Breast epithelium (tissue), 4 donors: ENCODE data around the gene TRIM9. TPM values are rescaled to one million over a fixed set of nuclear protein-coding genes. Genes with fewer than 3 reads are reported as not detected.

Experiments used
- DNase-seq, 2 donors: peaks; one replicate each; pipeline ENCODE4 v3.0.0-alpha.2; 2019; ENCODE audit warnings: low spot score in 2 of 2
- H3K27ac ChIP-seq, 2 donors: fragments of 200-600 bp; sonication (generic) in 1 of 2; one replicate each; pipeline ENCODE4 v1.5.1; 2016 to 2019; ENCODE audit warnings: mild to moderate bottlenecking in 1 of 2
- H3K27me3 ChIP-seq, 2 donors: fragments of 200-600 bp; sonication (generic) in 1 of 2; one replicate each; pipeline versions ENCODE4 v1.5.1 to v1.6.0; 2017 to 2019; ENCODE audit warnings: control low read depth in 1 of 2, mild to moderate bottlenecking in 1 of 2
- H3K36me3 ChIP-seq: fragments of 200-600 bp; one replicate; pipeline ENCODE4 v1.5.1; 2019
- H3K4me1 ChIP-seq, 2 donors: fragments of 200-600 bp; sonication (generic); one replicate each; pipeline ENCODE4 v1.5.1; 2016 to 2019; ENCODE audit warnings: control low read depth in 1 of 2
- H3K4me3 ChIP-seq, 3 donors: fragments of 200-600 bp; sonication (generic); 1 replicate in 2 of 3; 2 replicates in 1 of 3; pipeline ENCODE4 v1.5.1; 2016 to 2019; ENCODE audit warnings: mild to moderate bottlenecking in 3 of 3, moderate library complexity in 2 of 3
- H3K9me3 ChIP-seq, 2 donors: fragments of 200-600 bp; sonication (generic) in 1 of 2; one replicate each; pipeline ENCODE4 v1.5.1; 2016 to 2019; ENCODE audit warnings: control low read depth in 1 of 2
- CTCF ChIP-seq, 3 donors: fragments of 450-650 bp; IDR thresholded peaks; one replicate each; pipeline ENCODE4 v1.5.1; 2016 to 2017; ENCODE audit warnings: antibody characterized with exemption in 3 of 3, mild to moderate bottlenecking in 3 of 3, moderate library complexity in 3 of 3
- POLR2A ChIP-seq: fragments of 450-650 bp; IDR thresholded peaks from one replicate; pipeline ENCODE4 v1.6.1; 2016; ENCODE audit warnings: antibody characterized with exemption, mild to moderate bottlenecking, moderate library complexity
- POLR2AphosphoS5 ChIP-seq, 3 donors: sonication (generic); formaldehyde crosslinking; IDR thresholded peaks; one replicate each; pipeline ENCODE4 v1.6.1; 2017; ENCODE audit warnings: antibody characterized with exemption in 3 of 3
- intact Hi-C: fragments of 100-400 bp; cut with DNase I; formaldehyde crosslinking; loops from one replicate; pipeline ENCODE4 v1.15.1; 2023; ENCODE audit warnings: low total_unique reads
- total RNA-seq, 3 donors: library from RNA; depleted of rRNA; stranded (reverse); fragments of >200 nt; gene quantifications; one replicate each; pipeline ENCODE4 v1.1.0, GENCODE V29; 2016

The TRIM9 gene
- total RNA-seq, 3 donors from 2014 or later: 2.9 to 5.2 (median 4.6) TPM

- no peak overlapping the region for H3K4me3 ChIP-seq
- no peak for DNase-seq
- H3K27me3 ChIP-seq: no peaks in the 10 kb centered on the region
- no peak overlapping the region for H3K27ac ChIP-seq
- no peaks in the 10 kb centered on the region for H3K9me3 ChIP-seq
- TF ChIP-seq POLR2A (no peak), POLR2AphosphoS5 (IDR thresholded peaks at IDR 0.05) (no peak), CTCF (IDR thresholded peaks at IDR 0.05) (no peak)
- intact Hi-C loops: no loop called here
- no peaks in the 10 kb centered on the region for H3K36me3 ChIP-seq
- H3K4me1 ChIP-seq: no peaks in the 10 kb centered on the region
Measured at GRCh38 chr14:51022769-51023168, 72.1 kb downstream of the TRIM9 start.

GRCh38 chr14:51020024-51020710, 74.7 kb downstream of the TRIM9 start:
- no peaks in the 10 kb centered on the region for H3K9me3 ChIP-seq
- H3K4me1 ChIP-seq: no peaks in the 10 kb centered on the region
- no peak overlapping the region for H3K27ac ChIP-seq
- no peaks in the 10 kb centered on the region for H3K27me3 ChIP-seq
- H3K36me3 ChIP-seq: no peaks in the 10 kb centered on the region
- H3K4me3 ChIP-seq: no peak overlapping the region
- no peak for DNase-seq
- intact Hi-C loops: no loop called here
- TF ChIP-seq CTCF (IDR thresholded peaks at IDR 0.05): no peak
- no peak for TF ChIP-seq POLR2AphosphoS5 (IDR thresholded peaks at IDR 0.05)
- no peak for TF ChIP-seq POLR2A

GRCh38 chr14:51019089-51019488, 75.8 kb downstream of the TRIM9 start:
- Histone ChIP-seq H3K4me1 (no peaks in the 10 kb centered on the region), H3K36me3 (no peaks in the 10 kb centered on the region), H3K9me3 (no peaks in the 10 kb centered on the region), H3K27me3 (no peaks in the 10 kb centered on the region), H3K27ac (no peak overlapping the region), H3K4me3 (no peak overlapping the region)
- TF ChIP-seq CTCF (IDR thresholded peaks at IDR 0.05): no peak
- TF ChIP-seq POLR2A: no peak
- TF ChIP-seq POLR2AphosphoS5 (IDR thresholded peaks at IDR 0.05): no peak
- intact Hi-C loops: no loop called here
- DNase-seq: no peak

- H3K36me3 ChIP-seq: no peaks in the 10 kb centered on the region
- DNase-seq: no peak
- H3K27me3 ChIP-seq: no peaks in the 10 kb centered on the region
- no peaks in the 10 kb centered on the region for H3K4me1 ChIP-seq
- intact Hi-C loops: no loop called here
- H3K9me3 ChIP-seq: no peaks in the 10 kb centered on the region
- no peak overlapping the region for H3K27ac ChIP-seq
- TF ChIP-seq CTCF (IDR thresholded peaks at IDR 0.05) (no peak), POLR2A (no peak), POLR2AphosphoS5 (IDR thresholded peaks at IDR 0.05) (no peak)
- no peak overlapping the region for H3K4me3 ChIP-seq
Measured at GRCh38 chr14:51018521-51018920, 76.4 kb downstream of the TRIM9 start.

GRCh38 chr14:51014625-51015024, 80.3 kb downstream of the TRIM9 start:
- no peak for DNase-seq
- intact Hi-C loops: no loop called here
- Histone ChIP-seq H3K36me3 (no peaks in the 10 kb centered on the region), H3K9me3 (no peaks in the 10 kb centered on the region), H3K27me3 (no peaks in the 10 kb centered on the region), H3K4me1 (no peaks in the 10 kb centered on the region), H3K4me3 (no peak overlapping the region), H3K27ac (no peak overlapping the region)
- no peak for TF ChIP-seq CTCF (IDR thresholded peaks at IDR 0.05)
- no peak for TF ChIP-seq POLR2A
- TF ChIP-seq POLR2AphosphoS5 (IDR thresholded peaks at IDR 0.05): no peak
